NCI-H82 treated with DMSO at 0.1 percent for 48 hours (cell line): ENCODE data around the gene NOTCH1.

Source experiments
- DNase-seq: peaks from one replicate; lab custom pipeline; 2025; ENCODE audit not compliant: unreplicated experiment; lab: John Stamatoyannopoulos, UW

NOTCH1 gene

GRCh38 chr9:136518623-136519022 is 27.2 kb downstream of the NOTCH1 start:
- DNase-seq: no peak

- DNase-seq: no peak
These were observed 27.9 kb downstream of the NOTCH1 start for GRCh38 chr9:136517950-136518349.

- no peak for DNase-seq
These were observed 28.7 kb downstream of the NOTCH1 start for GRCh38 chr9:136517012-136517743.

- no peak for DNase-seq
These were observed 29.6 kb downstream of the NOTCH1 start for GRCh38 chr9:136516191-136516654.

GRCh38 chr9:136515276-136515675 is 30.6 kb downstream of the NOTCH1 start:
- no peak for DNase-seq

GRCh38 chr9:136514022-136514714 is 31.7 kb downstream of the NOTCH1 start:
- DNase-seq: no peak

- no peak for DNase-seq
These were observed 32.7 kb downstream of the NOTCH1 start for GRCh38 chr9:136513191-136513590.

- DNase-seq: no peak
These were observed 33.2 kb downstream of the NOTCH1 start for GRCh38 chr9:136512651-136513071.

GRCh38 chr9:136511670-136512592 is 33.9 kb downstream of the NOTCH1 start:
- DNase-seq: no peak

- DNase-seq: no peak
These were observed 34.6 kb downstream of the NOTCH1 start for GRCh38 chr9:136511144-136511669.

- no peak for DNase-seq
These were observed 35.3 kb downstream of the NOTCH1 start for GRCh38 chr9:136510561-136510960.

- DNase-seq: no peak
These were observed 36.3 kb downstream of the NOTCH1 start for GRCh38 chr9:136509549-136509948.

- no peak for DNase-seq
These were observed 36.9 kb downstream of the NOTCH1 start for GRCh38 chr9:136508729-136509500.

- DNase-seq: no peak
These were observed 37.9 kb downstream of the NOTCH1 start for GRCh38 chr9:136507992-136508375.

GRCh38 chr9:136507221-136507991 is 38.4 kb downstream of the NOTCH1 start:
- no peak for DNase-seq

GRCh38 chr9:136506425-136506824 is 39.4 kb downstream of the NOTCH1 start:
- no peak for DNase-seq

GRCh38 chr9:136505406-136506403 is 40.1 kb downstream of the NOTCH1 start:
- no peak for DNase-seq
